H9 (cell line): Measurements from ENCODE around the gene TNFAIP8L3. TPM values are rescaled to one million over a fixed set of nuclear protein-coding genes. Genes with fewer than 3 reads are reported as not detected.

ENCODE experiments used
- DNase-seq: peaks from one replicate; pipeline ENCODE4 v3.0.0-alpha.2; 2017
- H2AFZ ChIP-seq: one replicate; pipeline ENCODE4 v1.6.1; 2013; ENCODE audit warnings: mild to moderate bottlenecking, low read length, control low read depth, moderate library complexity
- H2AK5ac ChIP-seq: 2 replicates; pipeline ENCODE4 v1.6.1; 2013; ENCODE audit warnings: low read length, control low read depth, mixed read lengths; ENCODE audit not compliant: insufficient read length
- H2BK120ac ChIP-seq: one replicate; pipeline ENCODE4 v1.6.1; 2013; ENCODE audit warnings: low read depth, mild to moderate bottlenecking, low read length, control low read depth, inconsistent platforms; ENCODE audit not compliant: poor library complexity, severe bottlenecking
- H2BK12ac ChIP-seq: 2 replicates; pipeline ENCODE4 v1.6.1; 2013; ENCODE audit warnings: low read length, control low read depth, mixed read lengths, low read depth; ENCODE audit not compliant: insufficient read length
- H2BK15ac ChIP-seq: 2 replicates; pipeline ENCODE4 v1.6.1; 2013; ENCODE audit warnings: low read depth, low read length, control low read depth
- H2BK20ac ChIP-seq: one replicate; pipeline ENCODE4 v1.6.1; 2013; ENCODE audit warnings: low read depth, mild to moderate bottlenecking, low read length, control low read depth, inconsistent platforms; ENCODE audit not compliant: poor library complexity, severe bottlenecking
- H2BK5ac ChIP-seq: 2 replicates; pipeline ENCODE4 v1.6.1; 2013; ENCODE audit warnings: low read length, control low read depth, mixed read lengths; ENCODE audit not compliant: insufficient read length
- H3K14ac ChIP-seq: 2 replicates; pipeline ENCODE4 v1.6.1; 2013; ENCODE audit warnings: low read length, control low read depth; ENCODE audit not compliant: insufficient read depth
- H3K18ac ChIP-seq: 2 replicates; pipeline ENCODE4 v1.6.1; 2013; ENCODE audit warnings: low read depth, mild to moderate bottlenecking, mixed read lengths, low read length, control low read depth; ENCODE audit not compliant: insufficient read length
- H3K23ac ChIP-seq: 2 replicates; pipeline ENCODE4 v1.6.1; 2013; ENCODE audit warnings: low read length, control low read depth, mixed read lengths, low read depth; ENCODE audit not compliant: insufficient read length
- H3K23me2 ChIP-seq: 2 replicates; pipeline ENCODE4 v1.6.1; 2013; ENCODE audit warnings: low read depth, mild to moderate bottlenecking, mixed read lengths, low read length, control low read depth; ENCODE audit not compliant: insufficient read length, poor library complexity, severe bottlenecking
- H3K27ac ChIP-seq: 2 replicates; pipeline ENCODE4 v1.5.1; 2013; ENCODE audit warnings: low read length, control low read depth, mixed read lengths, low read depth; ENCODE audit not compliant: insufficient read length
- H3K27me3 ChIP-seq: 2 replicates; pipeline ENCODE4 v1.6.1; 2013; ENCODE audit warnings: low read length, control low read depth, inconsistent platforms; ENCODE audit not compliant: insufficient read depth
- H3K4ac ChIP-seq: 2 replicates; pipeline ENCODE4 v1.6.1; 2013; ENCODE audit warnings: low read depth, mild to moderate bottlenecking, control low read depth, inconsistent platforms, low read length, moderate library complexity
- H3K4me1 ChIP-seq: 2 replicates; pipeline ENCODE4 v1.6.1; 2013; ENCODE audit warnings: low read length, control low read depth, inconsistent platforms; ENCODE audit not compliant: insufficient read depth
- H3K4me2 ChIP-seq: 2 replicates; pipeline ENCODE4 v1.6.1; 2013; ENCODE audit warnings: low read length, control low read depth, mixed read lengths; ENCODE audit not compliant: insufficient read length, insufficient read depth
- H3K56ac ChIP-seq: 2 replicates; pipeline ENCODE4 v1.6.1; 2013; ENCODE audit warnings: low read depth, mild to moderate bottlenecking, mixed read lengths, low read length, control low read depth; ENCODE audit not compliant: insufficient read length
- H3K79me1 ChIP-seq: 2 replicates; pipeline ENCODE4 v1.6.1; 2013; ENCODE audit warnings: low read depth, mild to moderate bottlenecking, moderate library complexity, low read length, control low read depth, inconsistent platforms; ENCODE audit not compliant: insufficient read depth, poor library complexity, severe bottlenecking
- H3K79me2 ChIP-seq: 2 replicates; pipeline ENCODE4 v1.6.1; 2013; ENCODE audit warnings: low read length, control low read depth, inconsistent platforms; ENCODE audit not compliant: insufficient read depth
- H3K9ac ChIP-seq: 2 replicates; pipeline ENCODE4 v1.6.1; 2013; ENCODE audit warnings: low read length, control low read depth, mixed read lengths; ENCODE audit not compliant: insufficient read length; ENCODE audit errors: extremely low read depth
- H3K9me3 ChIP-seq: one replicate; pipeline ENCODE4 v1.6.1; 2013; ENCODE audit warnings: low read depth, low read length, inconsistent platforms; ENCODE audit not compliant: control insufficient read depth
- H3T11ph ChIP-seq: one replicate; pipeline ENCODE4 v1.6.1; 2013; ENCODE audit warnings: mild to moderate bottlenecking, low read length, control low read depth, inconsistent platforms
- H4K20me1 ChIP-seq: one replicate; pipeline ENCODE4 v1.6.1; 2013; ENCODE audit not compliant: control insufficient read depth, insufficient read length, insufficient read depth
- H4K5ac ChIP-seq: 2 replicates; pipeline ENCODE4 v1.6.1; 2013; ENCODE audit warnings: low read depth, mild to moderate bottlenecking, mixed read lengths, low read length, control low read depth; ENCODE audit not compliant: insufficient read length
- H4K8ac ChIP-seq: replicated peaks from 2 replicates; pipeline ENCODE4 v1.6.1; 2013; ENCODE audit warnings: low read length, control low read depth, mixed read lengths, low read depth; ENCODE audit not compliant: insufficient read length
- H4K91ac ChIP-seq: 2 replicates; pipeline ENCODE4 v1.6.1; 2013; ENCODE audit warnings: low read depth, mild to moderate bottlenecking, moderate library complexity, mixed read lengths, low read length, control low read depth; ENCODE audit not compliant: insufficient read length
- H3K27ac Mint-ChIP-seq, 3 experiments: 2 replicates in 2 of 3; 3 replicates in 1 of 3; pipeline ENCODE4 v1.8.0; 2020 to 2021; ENCODE audit warnings: mixed read lengths in 3 of 3, mild to moderate bottlenecking in 1 of 3, moderate library complexity in 1 of 3
- H3K27me3 Mint-ChIP-seq: 2 replicates; pipeline ENCODE4 v1.8.0; 2021; ENCODE audit warnings: low read depth, mild to moderate bottlenecking, moderate library complexity, mixed read lengths
- H3K36me3 Mint-ChIP-seq, 3 experiments: 2 replicates in 2 of 3; 3 replicates in 1 of 3; pipeline ENCODE4 v1.8.0; 2020 to 2021; ENCODE audit warnings: low read depth in 3 of 3, mixed read lengths in 3 of 3; ENCODE audit not compliant: insufficient read depth in 1 of 3
- H3K4me1 Mint-ChIP-seq, 2 experiments: 2 replicates each; pipeline ENCODE4 v1.8.0; 2020; ENCODE audit warnings: mixed read lengths in 2 of 2
- H3K4me3 Mint-ChIP-seq, 2 experiments: 2 replicates in 1 of 2; 3 replicates in 1 of 2; pipeline ENCODE4 v1.8.0; 2020 to 2021; ENCODE audit warnings: mild to moderate bottlenecking in 2 of 2, mixed read lengths in 2 of 2, moderate library complexity in 1 of 2
- H3K9me3 Mint-ChIP-seq, 2 experiments: 2 replicates in 1 of 2; 3 replicates in 1 of 2; pipeline ENCODE4 v1.8.0; 2020; ENCODE audit warnings: mild to moderate bottlenecking in 2 of 2, mixed read lengths in 2 of 2, moderate library complexity in 1 of 2
- CTCF ChIP-seq: fragments of 200-600 bp; sonication (generic); conservative IDR thresholded peaks from 3 replicates; pipeline ENCODE4 v1.8.0; 2021; ENCODE audit warnings: antibody characterized with exemption, mild to moderate bottlenecking
- WGBS: extraction: QIAGEN DNeasy Blood & Tissue Kit; methylation state at CpG from one replicate; pipeline ENCODE4 v1.1.7; 2013; ENCODE audit warnings: missing lambda C conversion rate, low lambda C conversion rate, mixed read lengths; ENCODE audit not compliant: insufficient read length; ENCODE audit errors: extremely low coverage; 5-methylcytosine and 5-hydroxymethylcytosine counted together
- total RNA-seq: library from RNA; stranded (reverse); gene quantifications from 2 replicates; pipeline ENCODE4 v1.2.1, GENCODE V29; 2021

TNFAIP8L3 gene
- total RNA-seq, 1 experiment from 2014 or later, result 0.22 TPM

DNA sequence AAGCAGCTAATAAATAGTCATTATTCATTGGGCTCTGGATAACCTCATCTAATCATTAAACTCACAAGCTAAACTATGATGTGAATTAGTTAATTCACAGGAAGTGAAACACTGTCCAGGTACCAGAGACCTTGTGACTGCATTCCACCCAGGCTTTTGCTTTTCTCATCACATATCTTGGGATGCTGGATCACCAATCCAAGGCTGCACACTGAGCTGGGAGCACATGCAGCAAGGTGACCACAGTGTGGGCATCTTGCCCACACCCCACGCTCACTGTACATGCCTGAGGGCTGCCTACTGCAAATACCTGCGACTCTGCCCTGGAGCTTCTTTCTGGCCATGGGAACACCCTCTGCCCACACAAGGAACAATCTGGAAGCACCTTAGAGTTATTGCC is 40.6 kb upstream of the TNFAIP8L3 start:
- WGBS, result no CpG with 5 or more reads among the region's 2 CpGs
- Histone ChIP-seq H2BK5ac (no peak overlapping the region), H4K20me1 (no peaks in the 10 kb centered on the region), H4K91ac (no peak overlapping the region), H2BK12ac (no peak overlapping the region), H3K27ac (no peak overlapping the region), H2AFZ (no peak overlapping the region), H2BK15ac (no peak overlapping the region), H3K4ac (no peak overlapping the region), H3K23me2 (no peaks in the 10 kb centered on the region), H3K18ac (no peak overlapping the region), H4K8ac (no peak overlapping the region), H3K23ac (no peak overlapping the region), H3K56ac (no peak overlapping the region), H2BK120ac (no peak overlapping the region), H3K4me1 (no peaks in the 10 kb centered on the region), H3K14ac (no peak overlapping the region), H4K5ac (no peak overlapping the region), H3K9me3 (no peaks in the 10 kb centered on the region), H3K27me3 (no peaks in the 10 kb centered on the region), H3K79me2 (no peaks in the 10 kb centered on the region), H3K4me2 (no peak overlapping the region), H2AK5ac (no peak overlapping the region), H2BK20ac (no peak overlapping the region), H3K79me1 (no peaks in the 10 kb centered on the region), H3T11ph (no peak overlapping the region), H3K9ac (no peak overlapping the region)
- TF ChIP-seq CTCF, result no peak
- Mint-ChIP-seq H3K36me3 (no peaks in the 10 kb centered on the region), H3K27me3 (peaks cover 3% of the 10 kb centered on the region), H3K4me3 (no peak overlapping the region), H3K27ac (no peak overlapping the region), H3K4me1 (peaks cover 0 to 1% of the 10 kb centered on the region in 2 experiments; a peak in 1 of 4 replicates), H3K9me3 (peaks cover 4 to 6% of the 10 kb centered on the region in 2 experiments; a peak in 4 of 5 replicates)
- DNase-seq, result no peak
